Left renal cortex interstitium (tissue), 4 donors: ENCODE measurements around the gene CCNT2. TPM values are rescaled to one million over a fixed set of nuclear protein-coding genes. Genes with fewer than 3 reads are reported as not detected.
"Not testable (repeated sequence)": the region's sequence is repeated elsewhere in the genome, so short reads cannot be mapped to it uniquely, and the experiment has no call there.

Source experiments
- DNase-seq, 4 donors: peaks; one replicate each; pipeline ENCODE4 v3.0.0-alpha.2; 2013; ENCODE audit warnings: low read depth in 4 of 4, low spot score in 2 of 4, missing footprints in 1 of 4
- polyA plus RNA-seq, 4 donors: library from polyadenylated mRNA; unstranded; fragments of 120-200 nt; gene quantifications; one replicate each; pipeline ENCODE4 v1.2.1, GENCODE V29; 2013; ENCODE audit not compliant: insufficient read length in 4 of 4

Gene CCNT2
- polyA plus RNA-seq, 4 donors: 48.7 to 80.2 (median 61.5) TPM

GRCh38 chr2:134917888-134918525 is 615 bp upstream of the CCNT2 start:
- DNase-seq: peak; percentile 78 to 90 (median 84)

DNA sequence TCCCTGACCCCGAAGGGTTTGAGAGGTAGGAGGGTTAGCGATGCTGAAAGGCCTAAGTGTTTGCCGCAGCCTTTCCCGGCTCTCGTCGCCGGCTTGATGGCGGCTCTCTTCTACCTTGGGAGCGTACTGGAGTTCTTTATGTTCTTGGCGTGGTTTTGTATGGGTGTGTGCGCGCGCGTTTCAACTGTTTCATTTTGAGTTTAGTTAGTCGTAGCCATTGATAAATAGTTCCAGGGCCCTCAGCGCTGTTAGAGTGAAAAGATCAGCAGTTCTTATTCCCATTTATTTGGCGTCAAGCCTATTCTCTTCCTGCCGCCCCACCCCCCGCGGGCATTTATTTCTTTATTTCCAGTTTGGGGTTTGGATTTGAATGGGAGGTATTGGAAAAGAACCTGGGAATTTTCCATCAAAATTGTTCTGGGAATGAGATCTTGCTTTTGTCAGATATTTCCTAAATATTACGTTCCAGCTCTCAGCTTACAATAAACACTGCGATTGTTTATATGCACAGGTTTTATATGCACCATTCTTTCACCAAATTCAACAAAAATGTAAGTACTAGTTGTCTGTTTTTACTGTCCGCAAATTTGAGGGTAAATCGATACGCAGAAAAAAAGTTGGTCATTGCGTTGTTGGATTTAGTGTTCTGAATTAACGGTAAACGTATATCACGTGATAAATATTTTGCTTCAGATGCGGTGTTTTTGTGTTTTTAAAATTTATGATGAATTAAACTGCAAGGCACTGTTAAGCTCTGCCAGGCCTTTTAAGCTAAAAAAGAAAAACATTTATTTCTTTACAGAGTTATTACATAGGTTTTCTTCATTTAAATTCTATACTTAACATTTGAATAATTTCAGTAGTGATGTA is 954 bp downstream of the CCNT2 start:
- DNase-seq: peak in 2 of 4 donors; percentile 11 to 39

GRCh38 chr2:134924912-134925311 is 6.3 kb downstream of the CCNT2 start:
- no peak for DNase-seq

DNA sequence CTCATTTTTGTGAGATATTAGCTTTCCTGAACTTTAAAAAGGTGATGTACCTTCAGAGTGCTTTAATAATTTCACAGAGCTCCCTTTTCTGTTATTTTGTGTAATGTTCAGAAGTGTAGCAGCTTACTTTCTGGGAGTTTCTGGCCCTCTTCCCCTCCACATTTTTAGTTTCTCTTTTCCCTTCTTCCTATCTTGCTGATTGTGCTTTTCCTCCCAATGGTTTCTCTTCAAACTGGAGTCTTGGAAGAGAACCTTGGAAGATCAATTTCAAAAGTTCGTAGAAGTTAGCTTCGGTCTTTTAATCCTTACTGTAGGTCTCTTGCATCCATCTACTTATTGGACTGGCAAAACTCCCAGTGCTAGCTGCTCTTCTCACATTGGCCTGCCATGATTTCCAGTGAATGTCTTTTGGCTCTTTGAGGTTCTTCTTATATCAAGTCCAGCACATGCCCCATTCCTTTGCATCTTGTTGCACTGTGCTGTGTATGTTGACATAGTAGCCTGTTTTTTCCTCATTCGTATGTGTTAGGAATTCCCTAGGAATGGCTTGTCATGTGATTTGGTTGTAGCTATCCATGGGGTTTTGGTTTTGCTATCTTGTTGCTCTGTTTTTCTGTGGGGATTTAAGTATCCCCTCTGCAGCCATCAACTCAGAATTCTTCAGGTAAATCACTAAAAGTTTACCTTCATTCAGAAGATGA is 7.8 kb downstream of the CCNT2 start:
- no peak for DNase-seq

GRCh38 chr2:134927195-134927594 is 8.6 kb downstream of the CCNT2 start:
- no peak for DNase-seq

DNA sequence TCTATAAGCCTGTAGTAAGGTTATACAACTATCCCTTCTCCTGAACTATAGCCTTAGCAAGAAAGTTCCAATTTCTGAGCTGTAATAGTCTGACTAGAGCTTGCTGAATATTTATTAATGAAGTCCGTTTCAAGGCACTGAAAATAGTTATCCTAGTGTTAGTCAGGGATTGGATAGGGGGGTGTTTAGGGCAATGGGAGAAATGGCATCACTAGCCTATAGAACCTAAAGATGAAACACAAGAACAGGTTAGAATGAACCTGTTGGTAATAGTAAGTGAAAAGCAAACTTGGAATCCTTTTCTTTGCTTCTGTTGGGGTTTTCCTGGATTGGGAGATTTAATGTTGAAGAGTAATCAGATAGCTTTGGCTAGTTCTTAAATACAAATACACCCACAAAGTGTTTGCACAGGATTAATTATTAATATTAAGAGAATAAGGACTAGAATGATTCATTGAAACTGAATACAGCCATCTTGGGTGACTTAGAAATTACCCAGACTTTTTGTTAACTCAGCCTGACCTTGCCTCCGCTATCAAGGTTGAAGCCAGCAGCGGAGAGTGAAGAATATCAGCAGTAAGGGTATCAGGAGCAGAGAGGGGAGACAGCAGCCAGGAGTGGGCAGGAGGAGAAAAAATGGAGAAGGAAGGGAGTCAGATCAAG is 14.4 kb downstream of the CCNT2 start:
- no peak for DNase-seq

DNA sequence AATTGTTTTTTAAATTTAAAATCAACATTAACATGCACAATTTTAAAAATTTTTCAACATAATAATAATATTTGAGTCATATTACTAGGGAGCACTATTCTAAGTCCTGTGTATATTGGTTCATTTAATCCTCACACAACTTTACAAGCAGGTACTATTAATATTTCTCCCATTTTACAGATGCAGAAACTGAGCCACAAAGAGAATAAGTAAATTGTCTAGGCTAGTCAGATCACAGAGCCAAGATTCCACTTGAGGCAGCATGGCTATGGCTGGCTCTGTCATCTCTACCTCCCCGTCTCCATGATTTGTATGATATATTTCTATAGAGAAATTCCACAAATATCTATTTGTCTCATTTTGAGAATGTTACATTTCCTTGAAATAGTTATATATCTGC is 15.1 kb downstream of the CCNT2 start:
- DNase-seq: no peak

DNA sequence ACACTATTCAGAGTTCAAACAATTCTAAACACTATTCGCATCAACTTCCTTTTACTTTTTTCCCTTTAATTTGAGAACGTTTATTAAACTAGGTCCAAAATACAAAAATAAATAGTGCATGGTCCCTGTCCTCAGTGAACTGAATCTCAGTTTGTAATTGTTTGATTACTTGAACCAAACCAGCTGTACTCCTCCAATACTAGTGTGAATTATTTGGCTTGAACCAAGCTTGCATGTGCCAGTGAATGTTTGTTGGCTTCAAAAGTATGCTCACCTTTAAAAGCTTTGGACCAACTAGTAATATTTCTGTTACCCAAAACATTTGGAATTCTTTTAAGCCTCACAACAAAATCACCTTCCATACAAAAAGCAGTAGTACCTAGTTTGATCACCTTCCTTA is 15.5 kb downstream of the CCNT2 start:
- no peak for DNase-seq

DNA sequence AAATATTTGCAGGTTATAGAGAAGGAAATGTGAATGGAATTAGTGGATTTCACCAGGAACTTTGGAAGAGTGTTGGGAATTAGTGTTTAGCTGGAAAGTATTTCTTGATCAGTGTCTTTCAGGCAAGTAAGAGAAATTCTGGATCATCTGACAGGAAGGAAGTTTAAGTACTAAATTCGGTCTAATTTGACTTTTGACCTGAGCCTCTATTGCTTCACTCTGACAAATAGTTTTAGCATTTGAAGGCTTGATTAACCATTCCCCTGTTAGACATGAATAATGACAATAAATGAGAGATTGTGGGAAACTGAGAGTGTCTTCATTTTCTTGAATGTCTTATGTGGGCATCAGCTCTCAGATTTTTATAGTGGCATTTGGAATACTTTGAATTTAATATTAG is 16.0 kb downstream of the CCNT2 start:
- DNase-seq: no peak

DNA sequence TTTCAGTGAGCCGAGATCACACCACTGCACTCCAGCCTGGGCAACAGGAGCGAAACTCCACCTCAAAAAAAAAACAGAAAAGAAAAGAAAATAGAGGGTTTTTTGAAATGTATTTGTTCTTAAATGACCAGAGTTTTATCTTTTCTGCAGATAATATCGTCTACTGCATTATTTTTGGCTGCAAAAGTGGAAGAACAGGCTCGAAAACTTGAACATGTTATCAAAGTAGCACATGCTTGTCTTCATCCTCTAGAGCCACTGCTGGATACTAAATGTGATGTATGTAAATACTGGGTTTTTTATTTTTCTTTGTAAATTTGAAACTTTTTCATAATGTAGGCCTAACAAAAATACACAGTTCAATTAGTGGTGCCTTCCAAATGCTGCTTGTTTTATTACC is 18.1 kb downstream of the CCNT2 start:
- DNase-seq: no peak

- no peak for DNase-seq
These were observed 24.9 kb downstream of the CCNT2 start for GRCh38 chr2:134943540-134943939.

DNA sequence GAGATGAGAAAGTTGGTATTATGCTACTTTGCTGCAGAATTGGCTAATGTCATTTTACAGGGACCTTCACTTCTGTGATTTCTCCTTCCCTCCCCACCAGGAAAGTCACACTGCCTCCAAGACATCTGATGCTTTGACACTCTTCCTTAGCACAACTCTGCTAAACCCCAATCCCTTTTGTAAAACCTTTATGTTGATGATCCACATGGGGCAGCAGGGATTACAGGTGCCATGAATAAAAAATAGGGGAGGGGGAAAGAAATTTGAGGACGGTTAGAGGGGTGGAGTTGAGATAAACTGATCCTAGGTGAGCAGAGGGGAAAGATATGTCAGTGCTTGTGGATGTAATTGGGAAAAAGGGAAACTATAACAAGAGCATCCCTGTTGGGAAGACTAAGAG is 26.4 kb downstream of the CCNT2 start:
- no peak for DNase-seq

- no peak for DNase-seq
These were observed 27.5 kb downstream of the CCNT2 start for GRCh38 chr2:134946073-134946472.

DNA sequence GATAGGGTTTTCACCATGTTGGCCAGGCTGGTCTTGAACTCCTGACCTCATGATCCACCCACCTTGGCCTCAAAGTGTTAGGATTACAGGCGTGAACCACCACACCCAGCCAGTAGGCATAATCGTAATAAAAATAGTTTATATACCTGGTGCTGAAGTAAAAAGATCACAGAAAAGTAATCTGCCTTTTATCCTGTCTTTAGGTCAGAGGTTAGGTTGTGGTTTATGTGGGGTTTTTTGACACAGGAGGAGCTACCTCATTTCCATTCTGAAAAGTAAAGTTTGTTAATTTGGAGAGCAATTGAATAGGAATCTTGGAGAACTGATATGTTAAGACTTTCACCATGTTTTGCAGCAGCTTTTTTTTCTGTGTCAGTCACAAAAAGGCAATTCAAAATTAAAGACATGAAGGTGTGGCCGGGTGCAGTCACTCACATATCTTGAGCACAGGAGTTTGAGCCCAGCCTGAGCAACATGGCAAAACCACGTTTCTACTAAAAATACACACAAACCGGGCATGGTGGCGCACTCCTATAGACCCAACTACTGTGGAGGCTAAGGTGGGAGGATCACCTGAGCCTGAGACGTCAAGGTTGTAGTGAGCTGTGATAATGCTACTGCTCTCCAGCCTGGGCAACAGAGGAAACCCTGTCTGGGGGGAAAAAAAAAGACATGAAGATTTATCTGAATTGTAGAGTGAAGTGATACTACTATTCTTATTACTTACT is 31.5 kb downstream of the CCNT2 start:
- no peak for DNase-seq

DNA sequence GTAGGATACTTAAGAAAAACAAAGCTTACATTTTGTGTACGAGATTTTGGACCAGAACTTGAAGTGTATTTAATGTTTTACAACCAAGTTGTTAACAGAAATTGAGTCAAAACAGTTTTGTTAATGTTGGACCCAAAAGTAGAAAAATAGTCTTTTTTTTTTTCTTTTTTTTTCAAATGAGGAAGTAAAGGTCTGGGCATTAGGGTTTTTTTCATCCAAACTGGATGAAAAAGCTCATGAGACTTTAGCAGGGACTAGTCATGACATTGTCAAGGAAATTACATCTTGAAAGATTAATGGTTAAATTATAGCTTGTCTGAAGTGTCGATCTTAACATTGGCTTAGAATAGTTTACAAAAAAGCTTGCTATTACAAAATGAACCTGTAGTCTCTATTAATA is 32.3 kb downstream of the CCNT2 start:
- DNase-seq: no peak

DNA sequence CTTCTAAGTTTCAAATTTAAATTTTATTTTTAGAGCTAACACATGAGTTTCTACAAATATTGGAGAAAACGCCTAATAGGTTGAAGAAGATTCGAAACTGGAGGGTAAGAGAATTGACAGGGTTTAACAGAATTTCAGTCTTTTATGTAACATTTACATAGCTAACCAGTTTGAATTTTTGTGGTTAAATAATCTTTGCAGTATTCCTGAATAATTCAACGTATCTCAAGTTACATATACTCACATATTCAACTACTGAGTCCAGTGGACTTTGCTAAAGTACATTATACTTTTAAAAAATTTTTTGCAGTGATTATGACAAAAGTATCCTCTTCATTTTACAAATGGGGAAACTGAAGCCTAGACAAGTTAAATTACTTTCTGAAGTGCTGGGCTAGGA is 34.0 kb downstream of the CCNT2 start:
- no peak for DNase-seq

DNA sequence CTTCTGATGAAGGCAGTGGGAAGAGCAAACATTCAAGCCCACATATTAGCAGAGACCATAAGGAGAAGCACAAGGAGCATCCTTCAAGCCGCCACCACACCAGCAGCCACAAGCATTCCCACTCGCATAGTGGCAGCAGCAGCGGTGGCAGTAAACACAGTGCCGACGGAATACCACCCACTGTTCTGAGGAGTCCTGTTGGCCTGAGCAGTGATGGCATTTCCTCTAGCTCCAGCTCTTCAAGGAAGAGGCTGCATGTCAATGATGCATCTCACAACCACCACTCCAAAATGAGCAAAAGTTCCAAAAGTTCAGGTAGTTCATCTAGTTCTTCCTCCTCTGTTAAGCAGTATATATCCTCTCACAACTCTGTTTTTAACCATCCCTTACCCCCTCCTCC is 35.4 kb downstream of the CCNT2 start:
- no peak for DNase-seq

DNA sequence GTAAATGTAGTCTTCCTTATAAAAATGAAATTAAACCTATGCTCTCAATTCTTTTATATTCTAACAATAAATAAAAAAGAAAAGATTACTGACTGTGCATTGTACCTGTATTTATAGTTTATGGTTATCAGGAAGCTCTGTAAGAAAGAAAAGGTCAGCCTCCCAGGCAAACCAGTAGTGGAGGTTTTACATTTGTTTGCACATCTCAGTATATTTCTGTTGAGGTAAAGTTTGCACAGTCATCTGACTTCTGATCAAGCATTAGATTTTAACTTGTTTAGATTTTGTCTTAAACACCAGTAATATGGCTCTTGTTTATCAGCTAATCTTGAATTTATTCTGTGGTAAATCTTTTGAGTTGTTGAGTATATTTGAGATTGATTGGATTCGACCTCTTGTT is 37.1 kb downstream of the CCNT2 start:
- DNase-seq: no peak

DNA sequence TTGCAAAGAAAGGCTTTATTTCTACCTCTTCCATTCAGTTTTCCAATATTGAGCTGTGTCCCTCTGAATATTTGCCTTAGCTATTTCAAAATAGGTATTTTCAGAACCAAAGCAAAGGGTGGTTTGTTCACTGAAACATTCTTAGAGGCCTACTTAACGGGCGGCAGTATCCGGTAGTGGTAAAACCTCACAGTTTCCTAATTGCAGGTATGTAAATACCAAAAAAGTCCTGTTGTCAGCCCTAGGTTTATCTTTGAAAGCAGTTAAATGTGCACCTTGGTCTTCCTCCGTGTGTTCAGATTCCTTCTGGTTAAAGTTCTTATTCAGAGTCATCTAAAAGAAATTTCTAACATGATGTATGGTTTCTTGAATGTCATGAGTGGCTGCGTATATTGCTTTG is 38.9 kb downstream of the CCNT2 start:
- no peak for DNase-seq

DNA sequence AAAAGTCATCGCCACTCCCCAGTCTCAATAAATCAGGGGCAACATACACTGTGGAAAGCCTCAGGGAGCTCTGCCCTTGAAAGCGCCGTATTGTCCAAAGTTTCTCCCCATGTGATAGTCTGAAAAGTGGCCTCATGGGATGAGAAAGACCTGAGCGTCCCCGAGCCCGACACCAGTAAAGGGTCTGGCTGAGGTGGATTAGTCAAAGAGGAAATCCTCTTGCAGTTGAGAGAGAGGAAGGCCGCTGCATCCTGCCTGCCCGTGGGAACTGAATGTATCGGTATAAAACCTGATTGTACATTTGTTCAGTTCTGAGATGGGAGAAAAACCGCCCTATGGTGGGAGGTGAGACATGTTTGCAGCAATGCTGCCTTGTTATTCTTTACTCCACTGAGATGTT is 48.5 kb downstream of the CCNT2 start:
- not testable (repeated sequence) for DNase-seq
